ENCODE data around the gene TNNI3. TPM values are rescaled to one million over a fixed set of nuclear protein-coding genes. Genes with fewer than 3 reads are reported as not detected.
"Not testable (repeated sequence)": the region's sequence is repeated elsewhere in the genome, so short reads cannot be mapped to it uniquely, and the experiment has no call there.

The TNNI3 gene
- total RNA-seq, 4 donors from 2014 or later = not detected

- peak overlapping the region in 3 of 4 donors; percentile 48 to 95 (median 82) for H3K27ac ChIP-seq
- peaks cover 0 to 46% (median 31%) of the 10 kb centered on the region in 4 donors for H3K4me1 ChIP-seq
- H3K36me3 ChIP-seq = peaks cover 0 to 39% (median 0%) of the 10 kb centered on the region in 3 donors
- WGBS, 2 donors = 69 to 75% methylated on average over 21 of the region's 21 CpGs
- DNase-seq (ENCODE audit: low spot score in 2 of 2) = no peak
- H3K9me3 ChIP-seq = no peaks in the 10 kb centered on the region
- no peaks in the 10 kb centered on the region for H3K27me3 ChIP-seq
- TF ChIP-seq POLR2A (IDR thresholded peaks at IDR 0.05) = no peak
- no peak for TF ChIP-seq CTCF (IDR thresholded peaks at IDR 0.05)
- no peak for TF ChIP-seq EP300 (IDR thresholded peaks at IDR 0.05)
- H3K4me3 ChIP-seq = no peak overlapping the region
Measured at GRCh38 chr19:55111238-55111831, 46.2 kb downstream of the TNNI3 start.

- Histone ChIP-seq H3K4me1 (peaks cover 0 to 30% (median 16%) of the 10 kb centered on the region in 4 donors), H3K27ac (no peak overlapping the region), H3K36me3 (peaks cover 0 to 46% (median 0%) of the 10 kb centered on the region in 3 donors), H3K27me3 (no peaks in the 10 kb centered on the region), H3K9me3 (no peaks in the 10 kb centered on the region), H3K4me3 (no peak overlapping the region)
- WGBS, 2 donors = 79 to 82% methylated on average over 17 to 20 of the region's 20 CpGs
- no peak for TF ChIP-seq EP300 (IDR thresholded peaks at IDR 0.05)
- no peak for TF ChIP-seq CTCF (IDR thresholded peaks at IDR 0.05)
- no peak for TF ChIP-seq POLR2A (IDR thresholded peaks at IDR 0.05)
- no peak for DNase-seq (ENCODE audit: low spot score in 2 of 2)
Measured at GRCh38 chr19:55109527-55110291, 47.8 kb downstream of the TNNI3 start.

- H3K27me3 ChIP-seq; H3K4me1 ChIP-seq; H3K4me3 ChIP-seq; DNase-seq (ENCODE audit: low spot score in 2 of 2); H3K9me3 ChIP-seq; H3K27ac ChIP-seq: not testable (repeated sequence)
- H3K36me3 ChIP-seq = peaks cover 0 to 60% (median 11%) of the 10 kb centered on the region in 3 donors
- WGBS, 2 donors = 94 to 98% methylated on average over 3 of the region's 3 CpGs
Measured at GRCh38 chr19:55107252-55107651, 50.3 kb downstream of the TNNI3 start.

- no peak overlapping the region for H3K27ac ChIP-seq
- 86 to 96% methylated on average over 6 of the region's 6 CpGs for WGBS, 2 donors
- no peaks in the 10 kb centered on the region for H3K4me1 ChIP-seq
- H3K27me3 ChIP-seq = no peaks in the 10 kb centered on the region
- DNase-seq (ENCODE audit: low spot score in 2 of 2) = no peak
- H3K4me3 ChIP-seq = no peak overlapping the region
- peaks cover 0 to 9% (median 0%) of the 10 kb centered on the region in 4 donors for H3K9me3 ChIP-seq
- no peak for TF ChIP-seq POLR2A (IDR thresholded peaks at IDR 0.05)
- TF ChIP-seq CTCF (IDR thresholded peaks at IDR 0.05) = no peak
- no peak for TF ChIP-seq EP300 (IDR thresholded peaks at IDR 0.05)
- peaks cover 0 to 61% (median 11%) of the 10 kb centered on the region in 3 donors for H3K36me3 ChIP-seq
Measured at GRCh38 chr19:55106591-55106990, 50.9 kb downstream of the TNNI3 start.

- peaks cover 0 to 69% (median 11%) of the 10 kb centered on the region in 3 donors for H3K36me3 ChIP-seq
- peaks cover 0 to 9% (median 0%) of the 10 kb centered on the region in 4 donors for H3K9me3 ChIP-seq
- no peak overlapping the region for H3K4me3 ChIP-seq
- DNase-seq (ENCODE audit: low spot score in 2 of 2) = no peak
- H3K4me1 ChIP-seq = peaks cover 0 to 7% (median 0%) of the 10 kb centered on the region in 4 donors
- TF ChIP-seq POLR2A (IDR thresholded peaks at IDR 0.05) = no peak
- no peaks in the 10 kb centered on the region for H3K27me3 ChIP-seq
- WGBS, 2 donors = 77 to 91% methylated on average over 2 of the region's 2 CpGs
- H3K27ac ChIP-seq = no peak overlapping the region
Measured at GRCh38 chr19:55105237-55105636, 52.3 kb downstream of the TNNI3 start.

- Histone ChIP-seq H3K9me3 (peaks cover 0 to 9% (median 0%) of the 10 kb centered on the region in 4 donors), H3K36me3 (peaks cover 0 to 72% (median 11%) of the 10 kb centered on the region in 3 donors), H3K4me3 (no peak overlapping the region), H3K27me3 (no peaks in the 10 kb centered on the region), H3K4me1 (peaks cover 0 to 23% (median 6%) of the 10 kb centered on the region in 4 donors), H3K27ac (no peak overlapping the region)
- DNase-seq (ENCODE audit: low spot score in 2 of 2) = no peak
- TF ChIP-seq CTCF (IDR thresholded peaks at IDR 0.05) = no peak
- no peak for TF ChIP-seq POLR2A (IDR thresholded peaks at IDR 0.05)
- no peak for TF ChIP-seq EP300 (IDR thresholded peaks at IDR 0.05)
- 95 to 98% methylated on average over 9 of the region's 9 CpGs for WGBS, 2 donors
Measured at GRCh38 chr19:55103190-55103589, 54.3 kb downstream of the TNNI3 start.
